PC-9 (cell line): ENCODE results near the gene HAPLN2. TPM values are rescaled to one million over a fixed set of nuclear protein-coding genes. Genes with fewer than 3 reads are reported as not detected.
A peak's percentile ranks its signal among the peaks of the same experiment; 100 is the strongest.

ENCODE experiments used
- BruUV-seq: library from RNA; stranded (reverse); fragments of 400-500 nt; replicated peaks from 2 replicates; lab custom pipeline; 2021; lab: Mats Ljungman, UMichigan
- CTCF ChIA-PET: fragments of 300-600 bp; sonication (Branson Sonifier 250); formaldehyde crosslinking; loops from one replicate; lab custom pipeline; 2022; ENCODE audit warnings: antibody characterized with exemption; lab: Charles Lee
- POLR2A ChIA-PET: fragments of 300-600 bp; sonication (Branson Sonifier 250); formaldehyde crosslinking; loops from one replicate; lab custom pipeline; 2022; ENCODE audit warnings: antibody characterized with exemption; ENCODE audit not compliant: unreplicated experiment; lab: Charles Lee
- DNase-seq, 2 experiments: peaks; one replicate each; pipeline versions ENCODE4 v3.0.0 to v3.0.0-alpha.2; 2015 to 2022; ENCODE audit warnings: mixed read lengths in 1 of 2
- H2AFZ ChIP-seq: fragments of 200-600 bp; sonication (generic); 2 replicates; pipeline ENCODE4 v1.8.1; 2017; ENCODE audit warnings: antibody characterized with exemption
- H3F3A ChIP-seq: fragments of 200-600 bp; sonication (generic); 2 replicates; pipeline ENCODE4 v1.8.1; 2017; ENCODE audit warnings: antibody characterized with exemption, mild to moderate bottlenecking, low read depth; ENCODE audit not compliant: insufficient read depth
- H3K27ac ChIP-seq: fragments of 200-600 bp; sonication (generic); 2 replicates; pipeline ENCODE4 v1.6.1; 2016; ENCODE audit warnings: mixed run types
- H3K27me3 ChIP-seq: fragments of 200-600 bp; sonication (generic); 2 replicates; pipeline ENCODE4 v1.6.1; 2016; ENCODE audit warnings: low read depth, mixed run types; ENCODE audit not compliant: insufficient read depth
- H3K36me3 ChIP-seq: fragments of 200-600 bp; sonication (generic); 2 replicates; pipeline ENCODE4 v1.6.1; 2016; ENCODE audit warnings: low read depth, mixed run types
- H3K4me1 ChIP-seq: fragments of 200-600 bp; sonication (generic); replicated peaks from 2 replicates; pipeline ENCODE4 v1.6.1; 2016; ENCODE audit warnings: mixed run types; ENCODE audit not compliant: insufficient read depth
- H3K4me2 ChIP-seq: fragments of 200-600 bp; sonication (generic); 2 replicates; pipeline ENCODE4 v1.6.1; 2017; ENCODE audit warnings: mixed run types
- H3K4me3 ChIP-seq: fragments of 200-600 bp; sonication (generic); 2 replicates; pipeline ENCODE4 v1.6.1; 2016; ENCODE audit warnings: mixed run types
- H3K79me2 ChIP-seq: fragments of 200-600 bp; sonication (generic); 2 replicates; pipeline ENCODE4 v1.6.1; 2017; ENCODE audit warnings: low read depth, mixed run types
- H3K9me2 ChIP-seq: fragments of 200-600 bp; sonication (generic); 2 replicates; pipeline ENCODE4 v1.8.1; 2017; ENCODE audit warnings: mild to moderate bottlenecking; ENCODE audit not compliant: insufficient read depth
- H3K9me3 ChIP-seq: fragments of 200-600 bp; sonication (generic); 2 replicates; pipeline ENCODE4 v1.8.1; 2016; ENCODE audit warnings: low read depth; ENCODE audit not compliant: insufficient read depth
- H4K20me1 ChIP-seq: fragments of 200-600 bp; sonication (generic); 2 replicates; pipeline ENCODE4 v1.8.1; 2017; ENCODE audit not compliant: insufficient read depth
- EZH2 ChIP-seq: fragments of 200-600 bp; sonication (generic); IDR thresholded peaks from 2 replicates; pipeline ENCODE4 v1.8.0; 2017; ENCODE audit warnings: antibody characterized with exemption, low read depth
- intact Hi-C: fragments of 100-400 bp; cut with micrococcal nuclease; formaldehyde crosslinking; loops from one replicate; pipeline ENCODE4 v1.10.0; 2022; ENCODE audit not compliant: unreplicated experiment
- total RNA-seq: library from RNA; stranded (reverse); gene quantifications from 2 replicates; pipeline ENCODE4 v1.2.3, GENCODE V29; 2021
- TF ChIP-seq, protein P1 (sequence below): fragments of 200-600 bp; sonication (generic); conservative IDR thresholded peaks from 2 replicates; pipeline ENCODE4 v1.6.1; 2017; ENCODE audit warnings: mixed run types, antibody characterized with exemption, mild to moderate bottlenecking, moderate library complexity

The HAPLN2 gene
- total RNA-seq, 1 experiment from 2014 or later: not detected

DNA sequence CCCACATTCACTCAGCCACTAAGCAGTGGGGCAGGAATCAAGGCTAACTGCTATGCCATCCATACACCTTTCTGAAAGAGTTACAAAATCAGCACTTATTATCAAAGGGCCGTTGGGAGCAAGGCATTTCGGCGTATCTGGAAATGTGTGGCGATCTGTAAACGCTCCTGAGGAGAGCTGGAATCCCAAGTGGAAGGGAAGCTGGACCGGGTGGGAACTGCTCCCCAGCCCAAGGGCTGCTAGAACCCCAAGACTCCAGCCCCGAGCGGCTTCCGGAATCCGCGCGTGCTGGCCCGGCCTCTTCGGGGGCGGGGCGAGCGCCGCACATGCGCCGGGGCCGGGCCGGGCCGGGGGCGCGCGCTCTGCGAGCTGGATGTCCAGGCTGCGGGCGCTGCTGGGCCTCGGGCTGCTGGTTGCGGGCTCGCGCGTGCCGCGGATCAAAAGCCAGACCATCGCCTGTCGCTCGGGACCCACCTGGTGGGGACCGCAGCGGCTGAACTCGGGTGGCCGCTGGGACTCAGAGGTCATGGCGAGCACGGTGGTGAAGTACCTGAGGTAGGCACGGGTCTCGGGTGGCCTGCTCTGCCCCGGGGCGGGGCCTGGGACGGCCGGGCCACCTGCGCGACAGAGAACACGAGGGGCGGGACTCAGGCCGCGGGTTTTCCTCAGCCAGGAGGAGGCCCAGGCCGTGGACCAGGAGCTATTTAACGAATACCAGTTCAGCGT lies 27.6 kb upstream of the HAPLN2 start, which contains the start of gene NAXE:
TSS of gene NAXE (plus strand) at position 345 of the 726 bp plus-strand sequence. CDS start at position 374, 29 bp downstream.
- TF ChIP-seq, protein P1, sequence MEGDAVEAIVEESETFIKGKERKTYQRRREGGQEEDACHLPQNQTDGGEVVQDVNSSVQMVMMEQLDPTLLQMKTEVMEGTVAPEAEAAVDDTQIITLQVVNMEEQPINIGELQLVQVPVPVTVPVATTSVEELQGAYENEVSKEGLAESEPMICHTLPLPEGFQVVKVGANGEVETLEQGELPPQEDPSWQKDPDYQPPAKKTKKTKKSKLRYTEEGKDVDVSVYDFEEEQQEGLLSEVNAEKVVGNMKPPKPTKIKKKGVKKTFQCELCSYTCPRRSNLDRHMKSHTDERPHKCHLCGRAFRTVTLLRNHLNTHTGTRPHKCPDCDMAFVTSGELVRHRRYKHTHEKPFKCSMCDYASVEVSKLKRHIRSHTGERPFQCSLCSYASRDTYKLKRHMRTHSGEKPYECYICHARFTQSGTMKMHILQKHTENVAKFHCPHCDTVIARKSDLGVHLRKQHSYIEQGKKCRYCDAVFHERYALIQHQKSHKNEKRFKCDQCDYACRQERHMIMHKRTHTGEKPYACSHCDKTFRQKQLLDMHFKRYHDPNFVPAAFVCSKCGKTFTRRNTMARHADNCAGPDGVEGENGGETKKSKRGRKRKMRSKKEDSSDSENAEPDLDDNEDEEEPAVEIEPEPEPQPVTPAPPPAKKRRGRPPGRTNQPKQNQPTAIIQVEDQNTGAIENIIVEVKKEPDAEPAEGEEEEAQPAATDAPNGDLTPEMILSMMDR: no peak
- no peak for TF ChIP-seq EZH2

DNA sequence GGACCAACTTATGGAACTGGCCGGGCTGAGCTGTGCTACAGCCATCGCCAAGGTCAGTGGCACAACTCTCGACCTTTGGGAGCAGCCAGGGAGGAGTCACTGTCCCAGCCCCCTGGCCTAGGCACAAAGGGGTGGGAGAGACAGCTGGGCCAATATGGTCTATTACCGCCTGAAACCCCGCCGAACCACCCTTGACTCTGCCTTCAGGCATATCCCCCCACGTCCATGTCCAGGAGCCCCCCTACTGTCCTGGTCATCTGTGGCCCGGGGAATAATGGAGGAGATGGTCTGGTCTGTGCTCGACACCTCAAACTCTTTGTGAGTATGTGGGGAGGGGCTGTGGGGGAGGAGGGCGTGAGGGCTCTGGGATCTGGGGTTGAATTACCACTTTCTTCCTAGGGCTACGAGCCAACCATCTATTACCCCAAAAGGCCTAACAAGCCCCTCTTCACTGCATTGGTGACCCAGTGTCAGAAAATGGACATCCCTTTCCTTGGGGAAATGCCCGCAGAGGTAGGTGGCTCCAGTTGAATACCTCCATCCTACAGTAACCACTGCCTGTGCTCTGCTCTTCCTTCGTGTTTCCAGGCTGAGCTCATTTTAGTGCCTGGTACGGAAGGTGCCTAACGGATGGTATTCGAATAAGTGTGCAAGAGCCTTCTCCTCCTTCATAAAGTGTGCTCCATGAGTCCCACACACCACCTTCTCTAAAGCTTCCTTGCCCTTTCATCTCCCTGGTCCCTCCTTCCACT lies 26.9 kb upstream of the HAPLN2 start:
- BruUV-seq: no TSS peak
- H4K20me1 ChIP-seq: no peaks in the 10 kb centered on the region
- peak overlapping the region; percentile 23 for H3K27ac ChIP-seq
- H3K9me3 ChIP-seq: no peaks in the 10 kb centered on the region
- H3K79me2 ChIP-seq: peaks cover 11% of the 10 kb centered on the region
- peaks cover 45% of the 10 kb centered on the region; the same call in 1 of the 2 replicates for H3F3A ChIP-seq
- H3K4me2 ChIP-seq: peak overlapping the region; percentile 78
- peak overlapping the region; percentile 92 for H2AFZ ChIP-seq
- H3K4me1 ChIP-seq: peaks cover 8% of the 10 kb centered on the region
- peak overlapping the region; percentile 76 for H3K4me3 ChIP-seq
- peaks cover 11% of the 10 kb centered on the region for H3K36me3 ChIP-seq
- TF ChIP-seq, protein P1: no peak
- no peak for TF ChIP-seq EZH2
- H3K9me2 ChIP-seq: no peaks in the 10 kb centered on the region
- no peaks in the 10 kb centered on the region for H3K27me3 ChIP-seq
- DNase-seq: no peak
- intact Hi-C loops: no loop called here
- POLR2A ChIA-PET: interaction anchor here (0.5 to 0.6 kb wide), 3 partner anchors 63 to 262 kb away, joined by 4 read pairs; no protein-coding TSS in a partner anchor
- CTCF ChIA-PET: interaction anchor here (0.7 kb wide), 1 partner anchor 16 kb away, joined by 3 read pairs; no protein-coding TSS in a partner anchor

More for the DNA sequence above, 27.6 kb upstream of the HAPLN2 start, which contains the start of gene NAXE:
- peak within 1 kb of the TSS; percentile 78 for H3K4me2 ChIP-seq
- POLR2A ChIA-PET: interaction anchor here (0.5 to 1.0 kb wide), 6 partner anchors 9 to 543 kb away, joined by 3 to 7 read pairs (median 4); partner anchors contain the start of gene MEF2D
- H3K4me3 ChIP-seq: peak within 1 kb of the TSS; percentile 76
- H3K27me3 ChIP-seq: no peaks in the 10 kb centered on the region
- H2AFZ ChIP-seq: peak within 1 kb of the TSS; percentile 92
- H3K4me1 ChIP-seq: peaks cover 8% of the 10 kb centered on the region
- H3F3A ChIP-seq: peaks cover 39% of the 10 kb centered on the region; the same call in 1 of the 2 replicates
- H4K20me1 ChIP-seq: no peaks in the 10 kb centered on the region
- H3K36me3 ChIP-seq: peaks cover 5% of the 10 kb centered on the region; the same call in 1 of the 2 replicates
- BruUV-seq: no TSS peak
- intact Hi-C loops: no loop called here
- peak in 1 of 2 experiments; percentile 80 for DNase-seq
- H3K79me2 ChIP-seq: peaks cover 11% of the 10 kb centered on the region
- CTCF ChIA-PET: interaction anchor here (0.8 kb wide), 1 partner anchor 9 kb away, joined by 3 read pairs; no protein-coding TSS in a partner anchor
- peak within 1 kb of the TSS; percentile 49 for H3K27ac ChIP-seq
- no peaks in the 10 kb centered on the region for H3K9me3 ChIP-seq
- no peaks in the 10 kb centered on the region for H3K9me2 ChIP-seq
